SH-SY5Y (cell line): ENCODE data around the gene TSC22D3.

Experiments used
- GATA2 ChIP-seq: IDR thresholded peaks from 2 replicates; pipeline ENCODE4 v1.6.1; 2011; ENCODE audit warnings: mild to moderate bottlenecking, low read depth, low read length
- GATA3 ChIP-seq: IDR thresholded peaks from 2 replicates; pipeline ENCODE4 v1.6.1; 2011; ENCODE audit warnings: low read depth, mild to moderate bottlenecking, low read length, moderate library complexity

- no peak for TF ChIP-seq GATA2
- no peak for TF ChIP-seq GATA3
Measured at GRCh38 chrX:107733686-107734085, 41.9 kb downstream of the TSC22D3 start.
